Activated CD4-positive, alpha-beta T cell treated with anti-CD3 and anti-CD28 coated beads for 4 hours (primary cell): ENCODE results near the gene NRF1.
"Not testable (repeated sequence)": the region's sequence is repeated elsewhere in the genome, so short reads cannot be mapped to it uniquely, and the experiment has no call there.

Experiments
- DNase-seq, 2 donors: peaks; one replicate each; pipeline ENCODE4 v3.0.0-alpha.2; 2020

NRF1 gene

GRCh38 chr7:129649128-129649690, 37.7 kb downstream of the NRF1 start:
- no peak for DNase-seq

- no peak for DNase-seq
Observed at GRCh38 chr7:129650056-129650758, 38.7 kb downstream of the NRF1 start.

GRCh38 chr7:129652914-129653313, 41.4 kb downstream of the NRF1 start:
- DNase-seq: no peak

DNA sequence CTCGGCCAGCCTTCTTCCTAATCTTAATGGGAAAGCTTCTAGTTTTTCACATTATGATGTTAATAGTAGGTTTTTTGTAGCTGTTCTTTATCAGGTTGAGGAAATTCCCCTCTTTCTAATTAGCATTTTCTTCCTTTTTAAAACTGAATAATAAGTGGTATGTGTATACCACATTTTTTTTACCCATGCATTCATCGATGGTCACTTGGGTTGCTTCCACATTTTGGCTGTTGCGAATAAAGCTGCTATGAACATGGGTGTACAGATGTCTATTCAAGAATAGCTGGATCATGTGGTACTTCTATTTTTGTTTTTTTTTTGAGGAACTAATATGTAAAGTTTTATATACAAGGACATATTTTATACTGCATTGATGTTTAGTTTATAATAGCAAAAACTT, 44.3 kb downstream of the NRF1 start:
- no peak for DNase-seq

DNA sequence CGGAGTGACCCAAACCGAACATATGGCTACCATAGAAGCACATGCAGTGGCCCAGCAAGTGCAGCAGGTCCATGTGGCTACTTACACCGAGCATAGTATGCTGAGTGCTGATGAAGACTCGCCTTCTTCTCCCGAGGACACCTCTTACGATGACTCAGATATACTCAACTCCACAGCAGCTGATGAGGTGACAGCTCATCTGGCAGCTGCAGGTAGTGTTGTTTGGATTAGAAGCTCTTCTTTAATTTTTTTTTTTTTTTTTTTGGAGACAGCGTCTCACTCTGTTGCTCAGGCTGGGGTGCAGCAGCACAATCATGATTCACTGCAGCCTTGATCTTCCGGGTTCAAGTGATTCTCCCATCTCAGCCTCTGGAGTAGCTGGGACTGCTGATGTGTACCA, 45.8 kb downstream of the NRF1 start:
- no peak for DNase-seq

DNA sequence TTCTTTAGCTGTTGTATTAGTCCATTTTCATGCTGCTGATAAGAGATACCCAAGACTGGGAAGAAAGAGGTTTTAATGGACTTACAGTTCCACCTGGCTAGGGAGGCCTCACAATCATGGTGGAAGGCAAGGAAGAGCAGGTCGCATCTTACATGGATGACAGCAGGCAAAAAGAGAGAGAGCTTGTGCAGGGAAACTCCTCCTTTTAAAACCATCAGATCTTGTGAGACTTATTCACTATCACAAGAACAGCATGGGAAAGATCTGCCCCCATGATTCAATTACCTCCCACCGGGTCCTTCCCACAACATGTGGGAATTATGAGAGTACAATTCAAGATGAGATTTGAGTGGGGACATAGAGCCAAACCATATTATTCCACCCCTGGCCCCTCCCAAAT, 48.4 kb downstream of the NRF1 start:
- DNase-seq: not testable (repeated sequence)

- DNase-seq: no peak
Observed at GRCh38 chr7:129661645-129662182, 50.2 kb downstream of the NRF1 start.

- not testable (repeated sequence) for DNase-seq
Observed at GRCh38 chr7:129663240-129663639, 51.7 kb downstream of the NRF1 start.

GRCh38 chr7:129664029-129665012, 52.8 kb downstream of the NRF1 start:
- no peak for DNase-seq

DNA sequence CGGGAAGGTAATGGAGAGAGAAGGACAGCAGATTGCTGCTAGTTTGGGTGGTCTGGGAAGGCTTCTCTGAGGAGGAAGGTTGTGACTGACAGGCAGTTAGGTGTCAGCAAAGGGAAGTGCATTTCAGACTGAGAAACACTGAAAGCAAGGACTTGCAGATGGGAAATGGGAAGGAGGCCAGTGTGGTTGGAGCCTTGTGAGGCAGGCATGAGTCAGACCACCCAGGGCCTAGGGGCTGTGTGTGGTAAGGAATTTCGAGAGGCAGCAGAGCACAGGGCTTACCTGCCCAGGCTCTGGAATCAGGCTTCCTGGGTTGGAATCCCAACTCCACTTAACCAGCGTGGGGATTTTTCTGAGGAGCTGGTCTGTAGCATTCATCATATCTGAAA, 53.5 kb downstream of the NRF1 start:
- DNase-seq: no peak

DNA sequence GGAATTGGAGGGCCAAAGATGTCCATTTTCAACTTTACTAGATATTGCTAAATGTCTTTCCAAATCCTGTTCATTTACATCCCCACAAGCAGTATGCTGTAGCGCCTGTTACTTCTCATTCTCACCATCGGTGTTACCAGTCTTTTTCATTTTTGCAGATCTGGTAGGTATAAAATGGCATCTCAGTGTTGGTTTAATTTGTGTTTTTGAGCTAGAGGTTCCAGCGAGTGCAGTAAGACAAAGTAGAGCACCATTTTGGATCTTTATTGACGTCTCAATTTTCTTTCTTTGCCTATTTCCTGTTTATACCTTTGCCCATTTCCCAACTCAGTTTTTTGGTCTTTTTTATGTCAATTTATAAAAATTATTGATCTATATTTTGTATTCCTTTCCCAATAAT, 55.6 kb downstream of the NRF1 start:
- DNase-seq: no peak

- no peak for DNase-seq
Observed at GRCh38 chr7:129667551-129667950, 56.0 kb downstream of the NRF1 start.

GRCh38 chr7:129669901-129670300, 58.4 kb downstream of the NRF1 start:
- DNase-seq: no peak

GRCh38 chr7:129670656-129671055, 59.1 kb downstream of the NRF1 start:
- no peak for DNase-seq

DNA sequence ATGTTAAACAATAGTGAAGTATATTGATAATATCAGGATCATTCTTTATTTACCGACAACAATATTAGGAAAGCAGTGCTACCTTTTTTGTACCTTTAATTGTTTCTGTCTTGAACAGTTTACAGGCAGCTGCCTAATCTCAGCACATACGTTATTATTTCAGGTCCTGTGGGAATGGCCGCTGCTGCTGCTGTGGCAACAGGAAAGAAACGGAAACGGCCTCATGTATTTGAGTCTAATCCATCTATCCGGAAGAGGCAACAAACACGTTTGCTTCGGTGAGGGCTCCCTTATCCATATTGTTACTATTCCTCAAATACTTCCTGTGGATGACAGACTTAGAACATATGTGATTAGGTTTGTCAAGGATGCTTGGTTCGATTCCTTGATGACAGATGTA, 59.7 kb downstream of the NRF1 start:
- DNase-seq: no peak

- not testable (repeated sequence) for DNase-seq
Observed at GRCh38 chr7:129674475-129674874, 63.0 kb downstream of the NRF1 start.

- DNase-seq: no peak
Observed at GRCh38 chr7:129675521-129675920, 64.0 kb downstream of the NRF1 start.

GRCh38 chr7:129676017-129676897, 64.7 kb downstream of the NRF1 start:
- DNase-seq: no peak

DNA sequence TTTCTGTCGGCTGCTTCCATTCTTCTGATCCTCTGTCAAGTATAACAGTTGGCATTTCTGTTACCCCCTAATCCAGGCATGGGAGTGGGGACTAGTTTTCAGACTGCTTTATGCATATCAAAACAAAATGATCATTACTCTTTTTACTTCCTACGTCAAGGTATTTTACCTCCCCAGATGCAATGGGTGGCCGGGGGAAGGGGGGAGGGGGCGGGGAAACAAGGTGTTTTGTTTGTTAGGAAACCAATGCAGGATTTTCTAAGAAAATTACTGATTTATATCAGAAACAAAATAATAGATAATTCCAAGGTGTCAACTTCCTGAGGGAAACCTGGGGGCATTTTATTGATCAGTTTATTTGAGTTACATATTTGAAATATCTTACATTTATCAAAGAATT, 66.3 kb downstream of the NRF1 start:
- DNase-seq: no peak

DNA sequence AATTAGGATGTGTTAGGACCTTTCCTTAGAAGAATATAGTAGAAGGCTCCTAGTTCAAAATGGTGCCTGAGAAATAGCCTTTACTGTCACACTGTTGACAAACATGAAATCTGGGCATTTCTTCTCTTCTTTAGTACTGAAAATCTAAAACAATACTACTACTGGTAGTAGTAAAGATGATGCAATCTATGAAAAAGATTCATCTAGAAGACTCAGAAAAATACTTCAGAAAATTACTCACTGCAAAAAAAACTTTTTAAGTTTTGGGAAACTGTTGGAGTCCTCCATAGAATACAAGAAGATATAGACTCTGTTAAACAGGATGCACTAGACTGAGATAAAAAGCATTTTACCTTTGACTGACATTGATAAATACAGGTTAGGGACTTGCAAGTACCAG, 67.1 kb downstream of the NRF1 start:
- DNase-seq: no peak

DNA sequence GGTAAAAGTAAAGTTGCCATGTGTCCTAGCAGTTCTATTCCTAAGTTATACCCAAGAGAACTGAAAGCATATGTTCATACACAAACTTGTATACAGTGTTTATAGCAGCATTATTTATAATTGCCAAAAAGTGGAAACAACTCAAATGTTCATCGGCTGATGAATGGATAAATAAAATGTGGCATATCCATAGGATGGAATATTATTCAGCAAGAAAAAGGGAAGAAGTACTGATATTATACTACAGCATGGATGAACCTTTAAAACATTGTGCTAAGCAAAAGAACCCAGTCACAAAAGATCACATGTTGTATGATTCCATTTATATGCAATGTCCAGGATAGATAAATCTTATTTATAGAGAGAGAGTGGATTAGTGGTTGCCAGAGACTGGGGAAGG, 68.9 kb downstream of the NRF1 start:
- no peak for DNase-seq

DNA sequence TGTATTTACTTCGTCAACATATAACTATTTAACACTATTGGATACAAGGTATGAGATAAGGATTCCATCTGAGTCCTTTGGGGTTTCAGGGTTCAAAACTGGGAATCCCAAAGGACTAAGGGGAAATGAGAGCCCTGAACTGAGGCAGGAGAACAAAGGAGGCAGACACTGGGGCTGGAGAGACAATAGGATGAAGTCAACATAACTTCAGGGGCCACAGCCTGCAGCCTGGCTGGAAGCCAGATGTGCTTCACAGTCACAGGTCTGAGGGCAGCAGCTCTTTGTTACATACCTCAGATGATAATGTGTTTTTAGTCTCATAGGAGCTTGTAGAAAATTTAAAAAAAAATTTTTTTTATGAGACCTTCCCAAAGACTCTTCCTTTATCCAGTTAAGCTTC, 73.3 kb downstream of the NRF1 start:
- no peak for DNase-seq

- no peak for DNase-seq
Observed at GRCh38 chr7:129686063-129686462, 74.5 kb downstream of the NRF1 start.
